Superior temporal gyrus (tissue), 1 donor: ENCODE results near the gene HMX2.

Experiments
- DNase-seq: peaks from one replicate; pipeline ENCODE4 v3.0.0-alpha.2; 2016; ENCODE audit errors: extremely low spot score

HMX2 gene

GRCh38 chr10:123191886-123192285 lies 44.0 kb downstream of the HMX2 start:
- DNase-seq = no peak

- no peak for DNase-seq
Measured at GRCh38 chr10:123194056-123194455, 46.1 kb downstream of the HMX2 start.
